ENCODE data around the gene RASSF1.

RASSF1 gene

DNA sequence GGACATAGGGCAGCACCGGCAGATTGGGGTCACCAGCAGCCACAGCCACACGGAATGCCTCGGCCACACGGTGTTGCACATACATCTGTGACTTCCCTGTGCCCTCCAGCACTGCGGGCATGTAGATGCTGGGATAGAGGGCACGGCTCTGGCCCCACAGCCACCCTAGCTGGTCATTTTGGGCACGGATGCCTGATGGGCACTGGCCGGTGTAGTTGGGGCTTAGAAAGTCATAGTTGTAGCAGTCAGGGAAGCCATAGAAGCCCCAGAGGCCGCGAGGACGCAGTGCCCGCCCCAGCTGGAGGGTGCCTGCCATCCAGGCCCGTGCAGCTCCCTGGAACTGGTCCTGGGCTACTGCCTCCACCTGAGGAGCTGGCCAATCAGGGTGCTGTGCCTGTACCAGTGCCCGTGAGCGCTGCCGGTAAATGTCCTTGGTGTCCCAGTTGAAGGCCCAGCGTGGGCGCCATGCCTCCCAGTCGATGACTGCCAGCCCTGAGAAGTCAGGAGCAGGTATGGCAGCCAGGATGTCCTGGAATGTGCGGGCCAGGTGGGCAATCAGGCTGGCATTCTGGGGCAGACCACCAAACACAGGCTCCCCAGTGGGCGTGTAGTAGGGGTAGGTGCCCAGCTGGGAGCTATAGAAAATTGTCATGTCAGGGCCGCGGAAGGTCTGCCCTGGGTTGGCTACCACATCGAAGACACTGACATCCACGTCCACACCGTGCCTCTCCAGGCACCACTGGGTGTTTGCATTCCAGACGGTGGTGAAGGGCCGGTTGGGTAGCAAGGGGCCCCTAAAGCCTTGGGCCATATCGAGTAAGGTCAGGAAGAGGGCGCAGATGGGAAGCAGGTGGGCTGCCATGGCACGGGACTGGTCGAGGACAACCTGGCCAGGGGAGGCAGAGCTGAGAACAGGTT is 38.3 kb downstream of the RASSF1 start:
- DNase-seq (ENCODE audit: low spot score): no peak
- in situ Hi-C loops (cut with MboI; ENCODE audit: low sequenced_read_pairs, unreplicated experiment): no loop called here
- TF ChIP-seq, protein P1, sequence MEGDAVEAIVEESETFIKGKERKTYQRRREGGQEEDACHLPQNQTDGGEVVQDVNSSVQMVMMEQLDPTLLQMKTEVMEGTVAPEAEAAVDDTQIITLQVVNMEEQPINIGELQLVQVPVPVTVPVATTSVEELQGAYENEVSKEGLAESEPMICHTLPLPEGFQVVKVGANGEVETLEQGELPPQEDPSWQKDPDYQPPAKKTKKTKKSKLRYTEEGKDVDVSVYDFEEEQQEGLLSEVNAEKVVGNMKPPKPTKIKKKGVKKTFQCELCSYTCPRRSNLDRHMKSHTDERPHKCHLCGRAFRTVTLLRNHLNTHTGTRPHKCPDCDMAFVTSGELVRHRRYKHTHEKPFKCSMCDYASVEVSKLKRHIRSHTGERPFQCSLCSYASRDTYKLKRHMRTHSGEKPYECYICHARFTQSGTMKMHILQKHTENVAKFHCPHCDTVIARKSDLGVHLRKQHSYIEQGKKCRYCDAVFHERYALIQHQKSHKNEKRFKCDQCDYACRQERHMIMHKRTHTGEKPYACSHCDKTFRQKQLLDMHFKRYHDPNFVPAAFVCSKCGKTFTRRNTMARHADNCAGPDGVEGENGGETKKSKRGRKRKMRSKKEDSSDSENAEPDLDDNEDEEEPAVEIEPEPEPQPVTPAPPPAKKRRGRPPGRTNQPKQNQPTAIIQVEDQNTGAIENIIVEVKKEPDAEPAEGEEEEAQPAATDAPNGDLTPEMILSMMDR (IDR thresholded peaks at IDR 0.05; ENCODE audit: borderline replicate concordance, control extremely low read depth, extremely low read depth, insufficient read depth, missing control alignments): no peak

DNA sequence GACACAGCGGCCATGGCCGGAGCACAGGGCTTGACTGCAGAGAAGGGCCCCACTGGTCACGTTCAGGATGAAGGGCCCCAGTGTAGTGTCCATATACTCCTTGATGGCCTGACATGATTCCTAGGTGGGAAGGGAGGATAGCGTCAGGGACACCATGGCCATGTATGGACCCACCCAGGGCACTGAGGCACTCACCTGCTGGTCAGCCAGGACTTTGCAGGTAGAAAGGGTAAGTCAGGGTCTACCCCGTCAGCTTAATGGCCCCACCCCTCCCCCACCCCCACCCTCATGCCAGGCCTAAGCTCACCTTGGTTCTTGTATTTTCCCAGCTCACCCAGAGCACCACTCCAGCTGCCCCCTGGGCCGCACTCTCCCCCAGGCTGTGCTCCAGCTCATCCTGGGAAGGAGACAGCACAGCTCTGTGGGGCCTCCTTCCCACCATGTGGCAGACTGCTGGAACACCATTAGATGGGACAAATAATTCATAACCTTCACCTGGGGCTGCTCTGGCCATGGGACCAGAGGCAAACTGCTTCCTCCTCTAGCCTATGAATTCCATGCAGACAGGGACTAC is 39.9 kb downstream of the RASSF1 start:
- in situ Hi-C loops (cut with MboI; ENCODE audit: low sequenced_read_pairs, unreplicated experiment): no loop called here
- DNase-seq (ENCODE audit: low spot score): no peak
- TF ChIP-seq, protein P1 (IDR thresholded peaks at IDR 0.05; ENCODE audit: borderline replicate concordance, control extremely low read depth, extremely low read depth, insufficient read depth, missing control alignments): no peak

DNA sequence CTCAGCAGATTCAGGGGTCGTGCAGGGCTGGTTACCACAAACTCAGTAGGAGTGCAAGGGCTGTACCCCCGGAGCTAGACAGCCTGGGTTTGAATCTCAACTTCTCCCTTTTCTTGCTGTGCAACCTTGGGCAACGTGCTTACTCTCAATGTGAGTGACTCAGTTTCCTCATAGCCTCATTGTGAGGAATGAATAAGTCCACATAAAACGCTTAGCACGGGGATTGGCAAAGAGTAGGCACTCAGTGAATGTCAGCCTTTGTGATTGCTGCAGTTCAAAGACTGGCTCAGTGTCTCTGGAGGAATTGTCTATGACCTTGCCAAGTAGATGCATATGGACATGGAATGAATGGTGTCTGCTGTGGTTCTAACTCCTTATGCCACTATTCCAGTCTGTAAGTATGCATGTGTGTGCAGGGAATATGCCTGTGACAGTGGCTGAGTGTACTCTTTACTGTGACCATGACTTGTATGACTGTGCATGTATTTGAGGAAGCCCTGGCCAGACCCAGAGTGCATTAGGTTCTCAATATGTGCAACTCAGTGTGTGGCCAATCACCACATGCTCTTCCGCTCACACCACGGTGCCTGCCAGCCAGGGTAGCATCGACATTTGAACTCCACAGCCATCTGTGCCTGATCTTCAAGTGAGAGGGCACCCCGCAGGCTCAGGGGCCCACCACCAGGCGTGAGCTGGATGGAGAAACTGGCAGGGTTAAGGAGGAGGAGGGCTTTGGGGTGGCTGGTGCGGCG is 40.5 kb downstream of the RASSF1 start:
- in situ Hi-C loops (cut with MboI; ENCODE audit: low sequenced_read_pairs, unreplicated experiment): no loop called here
- TF ChIP-seq, protein P1 (IDR thresholded peaks at IDR 0.05; ENCODE audit: borderline replicate concordance, control extremely low read depth, extremely low read depth, insufficient read depth, missing control alignments): no peak
- DNase-seq (ENCODE audit: low spot score): no peak

DNA sequence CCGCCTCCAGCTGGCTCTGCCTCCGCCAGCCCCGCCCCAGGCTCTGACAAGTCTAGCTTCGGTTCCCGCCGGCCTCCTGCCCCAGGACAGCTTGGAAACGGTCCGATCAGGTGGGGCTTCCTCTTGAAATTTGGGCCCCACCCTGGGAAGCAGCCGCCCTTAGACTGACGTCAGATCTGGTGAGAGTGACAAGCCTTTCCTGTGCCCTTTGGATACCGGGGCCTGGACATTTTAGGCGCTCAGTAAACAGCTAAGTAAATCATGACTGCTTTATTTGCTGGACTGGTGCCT is 41.1 kb downstream of the RASSF1 start:
- TF ChIP-seq, protein P1 (IDR thresholded peaks at IDR 0.05; ENCODE audit: borderline replicate concordance, control extremely low read depth, extremely low read depth, insufficient read depth, missing control alignments): no peak
- in situ Hi-C loops (cut with MboI; ENCODE audit: low sequenced_read_pairs, unreplicated experiment): no loop called here
- no peak for DNase-seq (ENCODE audit: low spot score)

DNA sequence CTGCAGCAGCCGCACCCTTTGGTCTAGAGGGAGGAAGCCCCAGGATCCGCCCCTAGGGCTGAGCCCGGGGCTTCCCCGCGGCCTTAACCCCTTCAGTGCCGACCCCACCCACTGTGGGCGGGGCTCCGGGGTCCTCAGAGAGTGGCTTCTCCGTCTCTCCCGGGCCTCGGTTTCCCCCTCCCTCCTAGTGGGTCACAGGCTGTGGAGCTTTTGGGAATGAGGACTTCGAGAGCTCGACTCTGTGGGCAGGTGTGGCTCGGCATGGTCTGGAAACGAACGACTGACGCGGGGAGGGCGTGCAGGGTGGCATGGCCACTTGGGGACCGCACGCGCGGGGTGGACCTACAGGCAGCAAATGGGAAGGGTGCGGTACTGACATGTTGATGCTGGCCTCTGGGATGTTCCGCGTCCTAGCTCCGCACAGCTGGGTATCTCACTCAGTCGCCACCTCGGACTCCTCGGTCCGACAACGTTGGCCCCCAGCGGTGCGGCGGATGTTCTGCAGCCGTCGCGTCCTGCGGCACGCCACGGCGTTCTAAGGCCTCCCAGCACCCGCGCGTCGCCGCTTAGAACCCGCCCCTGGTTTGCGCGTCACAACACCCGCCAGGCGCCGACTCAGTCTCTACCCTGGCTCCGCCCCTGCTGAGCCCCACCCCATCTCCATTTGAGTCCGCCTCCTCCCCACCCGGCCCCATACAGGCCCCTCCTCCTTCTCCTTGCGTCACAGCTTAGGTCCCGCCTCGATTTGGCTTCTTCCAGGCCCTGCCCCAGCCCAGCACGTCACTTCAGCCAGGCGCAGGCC is 41.6 kb downstream of the RASSF1 start, which contains the start of the genes HYAL3 and NAA80:
Gene HYAL3 (minus strand): TSS at position 570 of the 802 bp plus-strand sequence. CDS start 3,803 bp downstream, outside the sequence.
Gene NAA80 (minus strand): TSS at position 570 of the 802 bp plus-strand sequence. CDS start 1,942 bp downstream, outside the sequence.
- TF ChIP-seq, protein P1 (IDR thresholded peaks at IDR 0.05; ENCODE audit: borderline replicate concordance, control extremely low read depth, extremely low read depth, insufficient read depth, missing control alignments): peak; percentile 36
- DNase-seq (ENCODE audit: low spot score): peak; percentile 99
- in situ Hi-C loops (cut with MboI; ENCODE audit: low sequenced_read_pairs, unreplicated experiment): no loop called here
